Gastrocnemius medialis (tissue), 4 donors: ENCODE results near the gene SULT4A1.

Experiments
- POLR2A ChIP-seq, 2 donors: fragments of 450-650 bp; IDR thresholded peaks; one replicate each; pipeline ENCODE4 v1.6.1; 2017; ENCODE audit warnings: antibody characterized with exemption in 2 of 2, mild to moderate bottlenecking in 2 of 2, moderate library complexity in 2 of 2
- TF ChIP-seq, protein P1 (sequence below), 5 experiments: fragments of 450-650 bp in 3 of 5; fragments of 200-600 bp in 2 of 5; sonication (generic) in 2 of 5; IDR thresholded peaks in 4 of 5; conservative IDR thresholded peaks in 1 of 5; 1 replicate in 4 of 5; 2 replicates in 1 of 5; pipeline ENCODE4 v1.5.1; 2016 to 2019; ENCODE audit warnings: antibody characterized with exemption in 5 of 5, mild to moderate bottlenecking in 3 of 5, moderate library complexity in 3 of 5

DNA sequence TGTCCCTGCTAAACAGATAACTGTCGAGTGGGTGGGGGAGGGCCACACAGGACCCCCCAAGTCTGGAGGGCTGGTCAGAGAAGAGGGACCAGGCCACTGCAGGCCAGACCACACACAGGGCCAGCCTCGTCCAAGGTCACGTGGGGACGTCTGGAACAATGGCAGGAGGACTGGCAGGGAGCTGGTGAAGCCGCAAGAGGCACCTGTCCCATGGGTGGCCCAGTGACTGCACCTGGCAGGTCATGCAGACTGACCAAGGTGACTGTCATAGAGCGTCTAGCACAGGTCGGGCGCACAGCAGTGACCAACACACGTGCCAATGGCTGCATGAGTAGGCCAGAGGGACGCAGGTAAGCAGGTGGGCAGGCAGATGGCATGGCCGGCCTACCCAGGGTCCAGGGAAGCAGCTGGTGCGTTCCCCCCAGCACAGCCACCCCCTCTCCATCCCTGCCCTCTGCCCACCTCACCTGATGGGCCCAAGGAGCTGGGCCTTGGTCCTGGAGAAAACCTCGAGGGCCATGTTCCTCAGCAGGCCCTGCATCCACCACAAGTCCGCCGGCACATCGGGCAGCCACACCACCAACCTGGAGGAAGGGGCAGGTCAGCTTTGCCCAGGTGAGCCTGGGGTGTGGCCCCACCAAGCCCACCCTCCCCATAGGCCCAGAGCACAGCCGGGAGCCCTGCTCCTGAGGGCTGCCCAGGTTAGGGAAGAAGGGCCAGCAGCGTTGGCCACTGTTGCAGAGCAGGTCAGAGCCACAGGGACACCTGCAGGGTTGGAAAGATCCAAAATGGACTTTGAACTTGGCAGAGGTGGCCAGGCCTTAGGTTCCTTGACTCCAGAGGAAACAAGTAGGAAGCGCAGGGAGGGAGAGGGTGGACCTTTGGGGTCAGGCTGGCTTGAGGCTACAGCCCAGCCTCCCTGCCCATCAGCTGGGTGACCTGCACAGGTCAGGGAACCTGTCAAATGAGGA, 19.1 kb upstream of the SULT4A1 start:
- no peak for TF ChIP-seq POLR2A (IDR thresholded peaks at IDR 0.05)
- TF ChIP-seq, protein P1, sequence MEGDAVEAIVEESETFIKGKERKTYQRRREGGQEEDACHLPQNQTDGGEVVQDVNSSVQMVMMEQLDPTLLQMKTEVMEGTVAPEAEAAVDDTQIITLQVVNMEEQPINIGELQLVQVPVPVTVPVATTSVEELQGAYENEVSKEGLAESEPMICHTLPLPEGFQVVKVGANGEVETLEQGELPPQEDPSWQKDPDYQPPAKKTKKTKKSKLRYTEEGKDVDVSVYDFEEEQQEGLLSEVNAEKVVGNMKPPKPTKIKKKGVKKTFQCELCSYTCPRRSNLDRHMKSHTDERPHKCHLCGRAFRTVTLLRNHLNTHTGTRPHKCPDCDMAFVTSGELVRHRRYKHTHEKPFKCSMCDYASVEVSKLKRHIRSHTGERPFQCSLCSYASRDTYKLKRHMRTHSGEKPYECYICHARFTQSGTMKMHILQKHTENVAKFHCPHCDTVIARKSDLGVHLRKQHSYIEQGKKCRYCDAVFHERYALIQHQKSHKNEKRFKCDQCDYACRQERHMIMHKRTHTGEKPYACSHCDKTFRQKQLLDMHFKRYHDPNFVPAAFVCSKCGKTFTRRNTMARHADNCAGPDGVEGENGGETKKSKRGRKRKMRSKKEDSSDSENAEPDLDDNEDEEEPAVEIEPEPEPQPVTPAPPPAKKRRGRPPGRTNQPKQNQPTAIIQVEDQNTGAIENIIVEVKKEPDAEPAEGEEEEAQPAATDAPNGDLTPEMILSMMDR (IDR thresholded peaks at IDR 0.05 in 4 of 5, conservative IDR thresholded peaks at IDR 0.05 in 1 of 5) = no peak
